Measurements from ENCODE around the gene DHRS13. TPM values are rescaled to one million over a fixed set of nuclear protein-coding genes. Genes with fewer than 3 reads are reported as not detected.
A peak's percentile ranks its signal among the peaks of the same experiment; 100 is the strongest.

Gene DHRS13
- total and polyA plus RNA-seq, 10 of the 15 experiments (the other 5 are each of a cell fraction or from before 2014, with no cell fraction given) = 0.18 to 55.2 (median 31.3) TPM; not detected in 1

DNA sequence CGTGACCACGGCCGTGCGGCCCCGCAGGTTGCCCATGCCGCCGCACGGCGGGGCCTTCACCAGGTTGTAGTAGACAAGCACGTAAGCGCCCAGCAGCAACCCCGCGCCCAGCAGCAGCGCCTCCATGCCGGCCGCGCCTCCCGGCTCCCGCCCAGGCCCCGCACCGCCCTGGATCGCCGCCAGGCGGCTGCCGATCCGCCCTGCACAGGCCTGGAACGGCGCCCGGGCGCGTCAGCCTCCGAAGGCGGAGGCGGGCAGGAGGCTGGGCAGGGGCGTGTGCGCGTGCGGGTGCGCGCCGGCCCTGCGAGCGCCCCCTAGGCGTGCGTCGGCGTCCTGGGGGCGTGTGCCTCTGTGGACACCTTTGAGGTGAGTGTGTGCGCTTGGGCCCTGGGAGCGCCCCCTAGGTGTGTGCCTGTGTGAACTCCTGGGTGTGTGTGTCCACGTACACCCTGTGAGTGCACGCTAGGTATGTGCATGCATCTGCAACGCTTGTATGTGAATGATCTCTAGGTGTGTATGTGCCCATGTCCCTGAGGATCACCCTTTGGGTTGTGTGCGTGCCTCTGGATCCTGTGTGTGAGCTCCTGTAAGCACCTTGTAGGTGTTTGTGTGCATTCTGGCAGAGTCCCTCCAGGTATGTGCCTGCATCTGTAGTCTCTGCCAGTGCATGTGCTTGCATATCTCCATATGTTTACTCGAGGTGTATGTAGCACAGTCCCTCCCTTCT is at the start of gene DHRS13 (continued):
- TF ChIP-seq, protein P1, sequence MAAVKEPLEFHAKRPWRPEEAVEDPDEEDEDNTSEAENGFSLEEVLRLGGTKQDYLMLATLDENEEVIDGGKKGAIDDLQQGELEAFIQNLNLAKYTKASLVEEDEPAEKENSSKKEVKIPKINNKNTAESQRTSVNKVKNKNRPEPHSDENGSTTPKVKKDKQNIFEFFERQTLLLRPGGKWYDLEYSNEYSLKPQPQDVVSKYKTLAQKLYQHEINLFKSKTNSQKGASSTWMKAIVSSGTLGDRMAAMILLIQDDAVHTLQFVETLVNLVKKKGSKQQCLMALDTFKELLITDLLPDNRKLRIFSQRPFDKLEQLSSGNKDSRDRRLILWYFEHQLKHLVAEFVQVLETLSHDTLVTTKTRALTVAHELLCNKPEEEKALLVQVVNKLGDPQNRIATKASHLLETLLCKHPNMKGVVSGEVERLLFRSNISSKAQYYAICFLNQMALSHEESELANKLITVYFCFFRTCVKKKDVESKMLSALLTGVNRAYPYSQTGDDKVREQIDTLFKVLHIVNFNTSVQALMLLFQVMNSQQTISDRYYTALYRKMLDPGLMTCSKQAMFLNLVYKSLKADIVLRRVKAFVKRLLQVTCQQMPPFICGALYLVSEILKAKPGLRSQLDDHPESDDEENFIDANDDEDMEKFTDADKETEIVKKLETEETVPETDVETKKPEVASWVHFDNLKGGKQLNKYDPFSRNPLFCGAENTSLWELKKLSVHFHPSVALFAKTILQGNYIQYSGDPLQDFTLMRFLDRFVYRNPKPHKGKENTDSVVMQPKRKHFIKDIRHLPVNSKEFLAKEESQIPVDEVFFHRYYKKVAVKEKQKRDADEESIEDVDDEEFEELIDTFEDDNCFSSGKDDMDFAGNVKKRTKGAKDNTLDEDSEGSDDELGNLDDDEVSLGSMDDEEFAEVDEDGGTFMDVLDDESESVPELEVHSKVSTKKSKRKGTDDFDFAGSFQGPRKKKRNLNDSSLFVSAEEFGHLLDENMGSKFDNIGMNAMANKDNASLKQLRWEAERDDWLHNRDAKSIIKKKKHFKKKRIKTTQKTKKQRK (IDR thresholded peaks at IDR 0.05; ENCODE audit: low read depth, low read length) = no peak
- TF ChIP-seq CBX3 (IDR thresholded peaks at IDR 0.05; ENCODE audit: borderline replicate concordance, low read depth) = no peak
- TF ChIP-seq, protein P2, sequence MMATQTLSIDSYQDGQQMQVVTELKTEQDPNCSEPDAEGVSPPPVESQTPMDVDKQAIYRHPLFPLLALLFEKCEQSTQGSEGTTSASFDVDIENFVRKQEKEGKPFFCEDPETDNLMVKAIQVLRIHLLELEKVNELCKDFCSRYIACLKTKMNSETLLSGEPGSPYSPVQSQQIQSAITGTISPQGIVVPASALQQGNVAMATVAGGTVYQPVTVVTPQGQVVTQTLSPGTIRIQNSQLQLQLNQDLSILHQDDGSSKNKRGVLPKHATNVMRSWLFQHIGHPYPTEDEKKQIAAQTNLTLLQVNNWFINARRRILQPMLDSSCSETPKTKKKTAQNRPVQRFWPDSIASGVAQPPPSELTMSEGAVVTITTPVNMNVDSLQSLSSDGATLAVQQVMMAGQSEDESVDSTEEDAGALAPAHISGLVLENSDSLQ (IDR thresholded peaks at IDR 0.05) = peak; percentile 42
- TF ChIP-seq, protein P3, sequence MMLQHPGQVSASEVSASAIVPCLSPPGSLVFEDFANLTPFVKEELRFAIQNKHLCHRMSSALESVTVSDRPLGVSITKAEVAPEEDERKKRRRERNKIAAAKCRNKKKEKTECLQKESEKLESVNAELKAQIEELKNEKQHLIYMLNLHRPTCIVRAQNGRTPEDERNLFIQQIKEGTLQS (IDR thresholded peaks at IDR 0.05; ENCODE audit: borderline replicate concordance, extremely low read depth, low read depth, low read length) = no peak
- TF ChIP-seq SMARCA5 (IDR thresholded peaks at IDR 0.05) = peak; percentile 100
- TF ChIP-seq, protein P4, sequence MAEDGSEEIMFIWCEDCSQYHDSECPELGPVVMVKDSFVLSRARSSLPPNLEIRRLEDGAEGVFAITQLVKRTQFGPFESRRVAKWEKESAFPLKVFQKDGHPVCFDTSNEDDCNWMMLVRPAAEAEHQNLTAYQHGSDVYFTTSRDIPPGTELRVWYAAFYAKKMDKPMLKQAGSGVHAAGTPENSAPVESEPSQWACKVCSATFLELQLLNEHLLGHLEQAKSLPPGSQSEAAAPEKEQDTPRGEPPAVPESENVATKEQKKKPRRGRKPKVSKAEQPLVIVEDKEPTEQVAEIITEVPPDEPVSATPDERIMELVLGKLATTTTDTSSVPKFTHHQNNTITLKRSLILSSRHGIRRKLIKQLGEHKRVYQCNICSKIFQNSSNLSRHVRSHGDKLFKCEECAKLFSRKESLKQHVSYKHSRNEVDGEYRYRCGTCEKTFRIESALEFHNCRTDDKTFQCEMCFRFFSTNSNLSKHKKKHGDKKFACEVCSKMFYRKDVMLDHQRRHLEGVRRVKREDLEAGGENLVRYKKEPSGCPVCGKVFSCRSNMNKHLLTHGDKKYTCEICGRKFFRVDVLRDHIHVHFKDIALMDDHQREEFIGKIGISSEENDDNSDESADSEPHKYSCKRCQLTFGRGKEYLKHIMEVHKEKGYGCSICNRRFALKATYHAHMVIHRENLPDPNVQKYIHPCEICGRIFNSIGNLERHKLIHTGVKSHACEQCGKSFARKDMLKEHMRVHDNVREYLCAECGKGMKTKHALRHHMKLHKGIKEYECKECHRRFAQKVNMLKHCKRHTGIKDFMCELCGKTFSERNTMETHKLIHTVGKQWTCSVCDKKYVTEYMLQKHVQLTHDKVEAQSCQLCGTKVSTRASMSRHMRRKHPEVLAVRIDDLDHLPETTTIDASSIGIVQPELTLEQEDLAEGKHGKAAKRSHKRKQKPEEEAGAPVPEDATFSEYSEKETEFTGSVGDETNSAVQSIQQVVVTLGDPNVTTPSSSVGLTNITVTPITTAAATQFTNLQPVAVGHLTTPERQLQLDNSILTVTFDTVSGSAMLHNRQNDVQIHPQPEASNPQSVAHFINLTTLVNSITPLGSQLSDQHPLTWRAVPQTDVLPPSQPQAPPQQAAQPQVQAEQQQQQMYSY (CRISPR knock-in tag; IDR thresholded peaks at IDR 0.05) = no peak
- TF ChIP-seq BRCA1 (IDR thresholded peaks at IDR 0.05; ENCODE audit: low read depth, low read length) = no peak
- TF ChIP-seq, protein P5, sequence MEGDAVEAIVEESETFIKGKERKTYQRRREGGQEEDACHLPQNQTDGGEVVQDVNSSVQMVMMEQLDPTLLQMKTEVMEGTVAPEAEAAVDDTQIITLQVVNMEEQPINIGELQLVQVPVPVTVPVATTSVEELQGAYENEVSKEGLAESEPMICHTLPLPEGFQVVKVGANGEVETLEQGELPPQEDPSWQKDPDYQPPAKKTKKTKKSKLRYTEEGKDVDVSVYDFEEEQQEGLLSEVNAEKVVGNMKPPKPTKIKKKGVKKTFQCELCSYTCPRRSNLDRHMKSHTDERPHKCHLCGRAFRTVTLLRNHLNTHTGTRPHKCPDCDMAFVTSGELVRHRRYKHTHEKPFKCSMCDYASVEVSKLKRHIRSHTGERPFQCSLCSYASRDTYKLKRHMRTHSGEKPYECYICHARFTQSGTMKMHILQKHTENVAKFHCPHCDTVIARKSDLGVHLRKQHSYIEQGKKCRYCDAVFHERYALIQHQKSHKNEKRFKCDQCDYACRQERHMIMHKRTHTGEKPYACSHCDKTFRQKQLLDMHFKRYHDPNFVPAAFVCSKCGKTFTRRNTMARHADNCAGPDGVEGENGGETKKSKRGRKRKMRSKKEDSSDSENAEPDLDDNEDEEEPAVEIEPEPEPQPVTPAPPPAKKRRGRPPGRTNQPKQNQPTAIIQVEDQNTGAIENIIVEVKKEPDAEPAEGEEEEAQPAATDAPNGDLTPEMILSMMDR (IDR thresholded peaks at IDR 0.05 in 2 of 3, conservative IDR thresholded peaks at IDR 0.05 in 1 of 3; ENCODE audit: control insufficient read depth in 2 of 3, extremely low read depth in 1 of 3, insufficient read depth in 1 of 3, low read depth in 3 of 3, low read length in 3 of 3) = peak; percentile 89 to 100 (median 97)
- TF ChIP-seq, protein P6, sequence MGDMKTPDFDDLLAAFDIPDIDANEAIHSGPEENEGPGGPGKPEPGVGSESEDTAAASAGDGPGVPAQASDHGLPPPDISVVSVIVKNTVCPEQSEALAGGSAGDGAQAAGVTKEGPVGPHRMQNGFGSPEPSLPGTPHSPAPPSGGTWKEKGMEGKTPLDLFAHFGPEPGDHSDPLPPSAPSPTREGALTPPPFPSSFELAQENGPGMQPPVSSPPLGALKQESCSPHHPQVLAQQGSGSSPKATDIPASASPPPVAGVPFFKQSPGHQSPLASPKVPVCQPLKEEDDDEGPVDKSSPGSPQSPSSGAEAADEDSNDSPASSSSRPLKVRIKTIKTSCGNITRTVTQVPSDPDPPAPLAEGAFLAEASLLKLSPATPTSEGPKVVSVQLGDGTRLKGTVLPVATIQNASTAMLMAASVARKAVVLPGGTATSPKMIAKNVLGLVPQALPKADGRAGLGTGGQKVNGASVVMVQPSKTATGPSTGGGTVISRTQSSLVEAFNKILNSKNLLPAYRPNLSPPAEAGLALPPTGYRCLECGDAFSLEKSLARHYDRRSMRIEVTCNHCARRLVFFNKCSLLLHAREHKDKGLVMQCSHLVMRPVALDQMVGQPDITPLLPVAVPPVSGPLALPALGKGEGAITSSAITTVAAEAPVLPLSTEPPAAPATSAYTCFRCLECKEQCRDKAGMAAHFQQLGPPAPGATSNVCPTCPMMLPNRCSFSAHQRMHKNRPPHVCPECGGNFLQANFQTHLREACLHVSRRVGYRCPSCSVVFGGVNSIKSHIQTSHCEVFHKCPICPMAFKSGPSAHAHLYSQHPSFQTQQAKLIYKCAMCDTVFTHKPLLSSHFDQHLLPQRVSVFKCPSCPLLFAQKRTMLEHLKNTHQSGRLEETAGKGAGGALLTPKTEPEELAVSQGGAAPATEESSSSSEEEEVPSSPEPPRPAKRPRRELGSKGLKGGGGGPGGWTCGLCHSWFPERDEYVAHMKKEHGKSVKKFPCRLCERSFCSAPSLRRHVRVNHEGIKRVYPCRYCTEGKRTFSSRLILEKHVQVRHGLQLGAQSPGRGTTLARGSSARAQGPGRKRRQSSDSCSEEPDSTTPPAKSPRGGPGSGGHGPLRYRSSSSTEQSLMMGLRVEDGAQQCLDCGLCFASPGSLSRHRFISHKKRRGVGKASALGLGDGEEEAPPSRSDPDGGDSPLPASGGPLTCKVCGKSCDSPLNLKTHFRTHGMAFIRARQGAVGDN (IDR thresholded peaks at IDR 0.05) = peak; percentile 89

Data from GM12878 (cell line).